ENCODE results near the gene ZNF619. TPM values are rescaled to one million over a fixed set of nuclear protein-coding genes. Genes with fewer than 3 reads are reported as not detected.

ZNF619 gene
- total RNA-seq, 4 donors from 2014 or later: 3.9 to 8.1 (median 4.6) TPM

GRCh38 chr3:40450438-40450837 is 26.5 kb upstream of the ZNF619 start:
- Histone ChIP-seq H3K4me3 (no peak overlapping the region), H3K36me3 (peaks cover 0 to 31% (median 6%) of the 10 kb centered on the region in 3 donors), H3K27ac (no peak overlapping the region), H3K9me3 (no peaks in the 10 kb centered on the region), H3K27me3 (no peaks in the 10 kb centered on the region), H3K4me1 (peaks cover 0 to 22% (median 9%) of the 10 kb centered on the region in 4 donors)
- DNase-seq (ENCODE audit: low spot score in 2 of 2): no peak
- TF ChIP-seq EP300 (IDR thresholded peaks at IDR 0.05): no peak
- TF ChIP-seq CTCF (IDR thresholded peaks at IDR 0.05): no peak
- no peak for TF ChIP-seq POLR2A (IDR thresholded peaks at IDR 0.05)
- 85 to 86% methylated on average over 2 of the region's 2 CpGs for WGBS, 2 donors

DNA sequence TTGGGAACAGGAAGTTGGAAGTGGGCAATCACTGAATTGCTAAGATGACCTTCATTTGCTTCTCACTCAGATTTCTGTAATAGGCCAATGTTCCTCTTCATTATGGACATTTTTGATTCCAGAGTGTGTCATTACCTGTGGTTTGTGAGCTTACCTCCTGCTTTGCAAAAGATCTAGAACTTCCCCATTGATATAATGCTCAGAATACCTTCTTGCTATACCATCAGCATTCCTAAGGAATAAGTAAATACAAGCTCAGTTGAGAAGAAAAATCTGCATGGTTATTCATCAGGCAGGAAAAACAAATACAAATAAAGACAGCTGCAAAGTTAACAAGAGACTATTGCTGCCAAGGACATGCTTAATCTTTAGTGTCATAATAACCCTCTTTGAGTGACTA is 25.4 kb upstream of the ZNF619 start:
- no peak for TF ChIP-seq POLR2A (IDR thresholded peaks at IDR 0.05)
- TF ChIP-seq EP300 (IDR thresholded peaks at IDR 0.05): no peak
- TF ChIP-seq CTCF (IDR thresholded peaks at IDR 0.05): no peak
- Histone ChIP-seq H3K27me3 (no peaks in the 10 kb centered on the region), H3K36me3 (peaks cover 0 to 20% (median 6%) of the 10 kb centered on the region in 3 donors), H3K4me1 (peaks cover 0 to 28% (median 14%) of the 10 kb centered on the region in 4 donors), H3K9me3 (no peaks in the 10 kb centered on the region), H3K27ac (peak overlapping the region in 2 of 4 donors; percentile 95 to 97), H3K4me3 (no peak overlapping the region)
- DNase-seq (ENCODE audit: low spot score in 2 of 2): no peak

- Histone ChIP-seq H3K9me3 (no peaks in the 10 kb centered on the region), H3K36me3 (peaks cover 0 to 17% (median 6%) of the 10 kb centered on the region in 3 donors), H3K27me3 (no peaks in the 10 kb centered on the region), H3K4me3 (peak overlapping the region in 3 of 4 donors; percentile 66 to 76 (median 70)), H3K27ac (peak overlapping the region; percentile 90 to 97 (median 94)), H3K4me1 (peaks cover 0 to 29% (median 16%) of the 10 kb centered on the region in 4 donors)
- 77 to 84% methylated on average over 1 of the region's 1 CpG for WGBS, 2 donors
- TF ChIP-seq CTCF (IDR thresholded peaks at IDR 0.05) (no peak), EP300 (IDR thresholded peaks at IDR 0.05) (no peak), POLR2A (IDR thresholded peaks at IDR 0.05) (no peak)
- DNase-seq (ENCODE audit: low spot score in 2 of 2): no peak
These were observed 24.9 kb upstream of the ZNF619 start for GRCh38 chr3:40452057-40452456.

DNA sequence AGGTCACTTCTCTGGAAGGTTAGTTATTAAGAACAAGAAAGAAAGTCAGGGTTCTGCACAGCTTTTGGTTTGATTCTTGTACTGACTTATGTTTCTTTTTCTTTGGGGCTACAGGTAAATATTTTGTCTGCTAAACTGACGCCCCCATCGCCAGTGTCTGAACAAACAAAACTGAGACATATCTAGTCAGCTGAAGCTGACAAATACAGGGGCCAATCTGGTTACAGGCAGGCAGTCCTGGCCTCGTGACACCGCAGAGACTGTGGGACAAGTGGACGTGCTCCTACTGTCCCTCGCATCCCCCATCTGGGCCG is 24.4 kb upstream of the ZNF619 start:
- whole genome bisulfite sequencing, 2 donors: 1 to 6% methylated on average over 6 to 7 of the region's 7 CpGs
- H3K36me3 ChIP-seq: peaks cover 0 to 17% (median 6%) of the 10 kb centered on the region in 3 donors
- H3K27ac ChIP-seq: peak overlapping the region; percentile 90 to 97 (median 94)
- peak overlapping the region; percentile 59 to 76 (median 68) for H3K4me3 ChIP-seq
- no peak for DNase-seq (ENCODE audit: low spot score in 2 of 2)
- H3K27me3 ChIP-seq: no peaks in the 10 kb centered on the region
- peaks cover 0 to 29% (median 16%) of the 10 kb centered on the region in 4 donors for H3K4me1 ChIP-seq
- TF ChIP-seq CTCF (IDR thresholded peaks at IDR 0.05) (no peak), POLR2A (IDR thresholded peaks at IDR 0.05) (no peak), EP300 (IDR thresholded peaks at IDR 0.05) (no peak)
- H3K9me3 ChIP-seq: no peaks in the 10 kb centered on the region

DNA sequence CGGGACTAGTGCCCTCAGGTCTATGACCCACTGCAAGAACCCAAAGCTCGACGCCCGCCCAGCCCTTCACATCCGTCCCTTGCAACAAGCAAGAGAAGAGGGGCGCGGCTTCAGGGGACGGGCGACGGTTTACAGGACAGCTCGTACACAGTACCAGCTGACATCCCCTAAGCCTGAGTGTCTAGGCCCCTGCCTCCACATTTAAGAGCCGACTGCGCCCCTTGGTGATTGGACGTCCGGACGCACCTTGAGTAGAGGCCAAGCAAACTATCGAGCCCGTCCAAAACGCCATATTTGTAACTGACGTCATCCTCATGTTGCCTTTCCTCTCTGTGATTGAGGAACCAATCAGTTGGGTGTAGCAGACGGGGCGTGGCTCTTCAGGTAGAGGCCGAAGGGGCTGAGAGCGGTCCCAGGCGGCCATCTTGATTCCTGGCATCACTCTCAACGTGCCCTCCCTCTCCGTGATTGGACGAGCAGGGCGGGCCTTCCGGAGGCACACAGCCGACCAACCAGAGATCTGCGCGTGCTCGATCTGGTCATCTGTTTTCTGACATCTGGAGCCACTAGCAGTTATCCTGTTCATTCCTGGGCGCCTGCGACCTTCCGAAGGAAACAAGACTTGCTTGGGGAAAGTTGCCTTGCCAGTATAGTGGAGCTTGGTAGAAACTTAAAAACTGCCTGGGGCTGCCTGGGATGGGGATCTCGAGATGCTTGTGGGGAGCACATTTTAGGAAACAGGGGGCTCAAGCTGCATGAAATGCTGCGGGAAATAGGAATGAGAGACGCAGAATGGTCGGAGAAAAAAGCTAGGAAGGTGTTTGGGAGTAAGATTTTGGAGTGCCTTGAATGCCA is 23.8 kb upstream of the ZNF619 start:
- no peak for TF ChIP-seq CTCF (IDR thresholded peaks at IDR 0.05)
- peak; percentile 35 to 71 for TF ChIP-seq POLR2A (IDR thresholded peaks at IDR 0.05)
- TF ChIP-seq EP300 (IDR thresholded peaks at IDR 0.05): peak; percentile 75 to 92
- peak; percentile 95 to 96 for DNase-seq (ENCODE audit: low spot score in 2 of 2)
- Histone ChIP-seq H3K9me3 (no peaks in the 10 kb centered on the region), H3K27me3 (no peaks in the 10 kb centered on the region), H3K4me3 (peak overlapping the region; percentile 59 to 76 (median 68)), H3K27ac (peak overlapping the region; percentile 90 to 97 (median 94)), H3K36me3 (peaks cover 0 to 18% (median 6%) of the 10 kb centered on the region in 3 donors), H3K4me1 (peaks cover under 1 to 34% (median 19%) of the 10 kb centered on the region in 4 donors)
- 0% methylated on average over 39 to 41 of the region's 41 CpGs for WGBS, 2 donors

All from tibial nerve (tissue), 4 donors.